ENCODE results near the gene CTLA4. TPM values are rescaled to one million over a fixed set of nuclear protein-coding genes. Genes with fewer than 3 reads are reported as not detected.

CTLA4 gene
- total RNA-seq, 4 donors from 2014 or later, result not detected

DNA sequence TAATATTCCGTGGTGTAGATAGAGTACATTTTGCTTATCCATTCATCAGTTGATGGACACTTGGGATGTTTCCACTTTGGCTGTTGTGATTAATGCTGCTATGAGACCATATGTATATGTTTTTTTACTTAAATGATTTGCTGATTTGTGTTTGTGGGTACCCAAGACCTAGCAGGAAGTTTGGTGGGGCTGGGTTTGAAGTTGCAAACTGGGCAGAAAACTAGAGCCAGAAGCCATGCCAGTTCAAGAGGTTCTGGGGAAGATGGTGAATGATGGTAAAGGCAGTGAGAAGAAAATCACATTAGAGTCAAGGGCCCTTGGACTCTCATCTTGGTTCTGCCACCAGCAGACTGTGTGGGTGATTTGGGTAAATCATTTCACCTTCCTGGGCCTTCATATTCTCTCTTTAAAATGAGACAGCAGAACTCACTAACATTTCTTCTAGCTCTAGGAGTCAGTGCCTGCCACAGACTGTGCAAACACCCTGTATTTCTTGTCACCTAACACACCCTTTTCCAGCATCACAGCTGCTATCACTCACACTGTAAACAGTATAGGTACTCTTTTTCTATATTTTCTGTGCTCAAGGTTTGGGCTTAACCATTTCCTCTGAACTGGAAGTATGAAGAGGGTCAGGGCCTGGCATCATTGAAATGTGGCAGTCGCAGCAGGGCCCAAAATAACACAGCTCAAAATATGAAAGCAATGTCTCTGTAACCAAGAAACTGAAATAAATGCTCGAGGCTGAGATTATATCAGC lies 8.4 kb upstream of the CTLA4 start:
- intact Hi-C loops (cut with DNase I; ENCODE audit: low total_unique reads), result no loop called here

DNA sequence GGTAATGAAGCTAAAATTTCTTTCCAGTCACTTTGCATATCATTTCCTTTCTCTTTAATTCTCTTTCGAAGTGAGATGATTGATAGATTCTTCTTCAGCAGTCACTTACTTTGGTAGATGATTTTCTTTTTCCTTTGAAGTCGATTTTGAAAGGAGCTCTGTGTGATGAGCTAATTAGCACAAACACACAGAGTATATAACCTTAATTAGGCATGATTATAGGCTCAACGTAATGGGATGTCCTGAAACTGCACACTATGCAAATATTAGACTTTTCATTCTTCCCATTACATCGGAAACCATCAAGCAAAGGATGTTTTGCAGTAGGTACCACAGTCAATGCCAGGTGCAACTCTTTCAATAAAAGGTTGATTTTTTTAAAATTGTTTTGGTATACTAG lies 6.4 kb upstream of the CTLA4 start:
- H3K4me1 ChIP-seq, result no peaks in the 10 kb centered on the region
- H3K27me3 ChIP-seq, result no peaks in the 10 kb centered on the region
- no peak overlapping the region for H3K27ac ChIP-seq
- no peaks in the 10 kb centered on the region for H3K36me3 ChIP-seq
- TF ChIP-seq POLR2A (IDR thresholded peaks at IDR 0.05), result no peak
- TF ChIP-seq, protein P1, sequence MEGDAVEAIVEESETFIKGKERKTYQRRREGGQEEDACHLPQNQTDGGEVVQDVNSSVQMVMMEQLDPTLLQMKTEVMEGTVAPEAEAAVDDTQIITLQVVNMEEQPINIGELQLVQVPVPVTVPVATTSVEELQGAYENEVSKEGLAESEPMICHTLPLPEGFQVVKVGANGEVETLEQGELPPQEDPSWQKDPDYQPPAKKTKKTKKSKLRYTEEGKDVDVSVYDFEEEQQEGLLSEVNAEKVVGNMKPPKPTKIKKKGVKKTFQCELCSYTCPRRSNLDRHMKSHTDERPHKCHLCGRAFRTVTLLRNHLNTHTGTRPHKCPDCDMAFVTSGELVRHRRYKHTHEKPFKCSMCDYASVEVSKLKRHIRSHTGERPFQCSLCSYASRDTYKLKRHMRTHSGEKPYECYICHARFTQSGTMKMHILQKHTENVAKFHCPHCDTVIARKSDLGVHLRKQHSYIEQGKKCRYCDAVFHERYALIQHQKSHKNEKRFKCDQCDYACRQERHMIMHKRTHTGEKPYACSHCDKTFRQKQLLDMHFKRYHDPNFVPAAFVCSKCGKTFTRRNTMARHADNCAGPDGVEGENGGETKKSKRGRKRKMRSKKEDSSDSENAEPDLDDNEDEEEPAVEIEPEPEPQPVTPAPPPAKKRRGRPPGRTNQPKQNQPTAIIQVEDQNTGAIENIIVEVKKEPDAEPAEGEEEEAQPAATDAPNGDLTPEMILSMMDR (IDR thresholded peaks at IDR 0.05 in 4 of 5, conservative IDR thresholded peaks at IDR 0.05 in 1 of 5), result no peak
- in situ Hi-C loops (cut with MboI; ENCODE audit: low sequenced_read_pairs in 4 of 4), result no loop called here
- intact Hi-C loops (cut with DNase I; ENCODE audit: low total_unique reads), result no loop called here
- ATAC-seq, result no peak
- H3K4me3 ChIP-seq, result no peak overlapping the region
- no peak for DNase-seq
- no peaks in the 10 kb centered on the region for H3K9me3 ChIP-seq

More for the DNA sequence above, 8.4 kb upstream of the CTLA4 start:
- no peak for DNase-seq
- in situ Hi-C loops (cut with MboI; ENCODE audit: low sequenced_read_pairs in 4 of 4), result no loop called here
- Histone ChIP-seq H3K4me3 (no peak overlapping the region), H3K4me1 (no peaks in the 10 kb centered on the region), H3K9me3 (no peaks in the 10 kb centered on the region), H3K36me3 (no peaks in the 10 kb centered on the region), H3K27me3 (no peaks in the 10 kb centered on the region), H3K27ac (no peak overlapping the region)
- ATAC-seq, result no peak
- TF ChIP-seq, protein P1 (IDR thresholded peaks at IDR 0.05 in 4 of 5, conservative IDR thresholded peaks at IDR 0.05 in 1 of 5), result no peak
- no peak for TF ChIP-seq POLR2A (IDR thresholded peaks at IDR 0.05)

DNA sequence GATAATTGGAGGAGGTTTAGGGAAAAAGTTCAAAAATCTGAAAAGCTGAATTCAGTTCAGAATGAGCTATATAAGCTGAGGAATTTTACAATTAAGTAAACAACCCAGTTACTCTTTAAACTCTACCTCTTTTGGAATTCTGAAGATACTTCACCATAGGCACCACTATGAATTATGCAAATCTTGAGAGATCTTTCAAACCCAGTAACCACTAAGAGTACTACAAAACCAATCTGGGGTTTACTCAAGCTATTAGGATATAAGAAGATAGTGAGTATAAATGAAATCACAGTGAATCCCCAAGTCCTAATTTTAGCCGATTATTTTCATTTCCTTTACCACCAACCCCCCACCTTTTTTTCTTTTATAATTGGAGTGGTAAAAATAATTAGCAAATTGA lies 6.0 kb upstream of the CTLA4 start:
- in situ Hi-C loops (cut with MboI; ENCODE audit: low sequenced_read_pairs in 4 of 4), result no loop called here
- TF ChIP-seq, protein P1 (IDR thresholded peaks at IDR 0.05 in 4 of 5, conservative IDR thresholded peaks at IDR 0.05 in 1 of 5), result no peak
- no peak for TF ChIP-seq POLR2A (IDR thresholded peaks at IDR 0.05)
- H3K27ac ChIP-seq, result no peak overlapping the region
- DNase-seq (no peak), ATAC-seq (no peak)
- no peaks in the 10 kb centered on the region for H3K9me3 ChIP-seq
- no peaks in the 10 kb centered on the region for H3K27me3 ChIP-seq
- no peaks in the 10 kb centered on the region for H3K36me3 ChIP-seq
- intact Hi-C loops (cut with DNase I; ENCODE audit: low total_unique reads), result no loop called here
- no peaks in the 10 kb centered on the region for H3K4me1 ChIP-seq
- H3K4me3 ChIP-seq, result no peak overlapping the region

DNA sequence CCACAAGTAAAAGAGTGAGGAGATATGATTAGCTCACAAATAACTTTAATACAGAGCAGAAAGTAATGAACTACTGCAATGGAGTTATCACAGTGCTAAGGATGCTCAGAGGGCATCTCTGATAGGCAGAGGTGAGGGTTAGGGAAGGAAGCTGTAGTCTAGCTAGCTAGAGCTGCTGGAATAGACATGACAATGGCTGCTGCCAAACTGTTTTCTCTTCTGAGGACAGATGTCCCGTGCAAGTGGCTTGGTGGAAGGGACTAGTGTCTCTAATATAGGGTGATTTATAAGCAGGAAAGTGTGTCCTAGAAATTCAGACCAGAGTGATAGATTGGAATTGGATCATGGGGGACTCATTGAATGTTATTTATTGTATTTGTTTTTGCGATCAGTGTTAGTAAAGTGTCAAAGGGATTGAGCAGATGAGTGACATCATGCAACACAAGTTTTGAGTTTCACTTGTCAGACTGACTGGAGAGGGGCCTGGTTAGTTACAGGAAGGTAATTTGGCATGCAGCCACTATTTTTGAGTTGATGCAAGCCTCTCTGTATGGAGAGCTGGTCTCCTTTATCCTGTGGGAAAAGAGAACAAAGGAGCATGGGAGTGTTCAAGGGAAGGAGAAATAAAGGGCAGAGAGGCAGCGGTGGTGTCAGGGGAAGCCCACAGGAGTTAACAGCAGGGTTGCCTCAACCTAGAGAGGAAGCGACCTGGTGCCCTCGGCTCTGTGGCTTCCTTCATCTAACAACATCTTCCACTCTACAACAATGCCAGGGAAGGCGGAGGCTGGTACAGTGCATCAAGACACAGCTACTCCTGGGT lies 1.9 kb downstream of the CTLA4 start:
- no peaks in the 10 kb centered on the region for H3K36me3 ChIP-seq
- no peak for ATAC-seq
- DNase-seq, result no peak
- H3K4me3 ChIP-seq, result no peak overlapping the region
- TF ChIP-seq, protein P1 (IDR thresholded peaks at IDR 0.05 in 4 of 5, conservative IDR thresholded peaks at IDR 0.05 in 1 of 5), result no peak
- TF ChIP-seq POLR2A (IDR thresholded peaks at IDR 0.05), result no peak
- H3K4me1 ChIP-seq, result no peaks in the 10 kb centered on the region
- no peaks in the 10 kb centered on the region for H3K9me3 ChIP-seq
- no peak overlapping the region for H3K27ac ChIP-seq
- intact Hi-C loops (cut with DNase I; ENCODE audit: low total_unique reads) (no loop called here), in situ Hi-C loops (cut with MboI; ENCODE audit: low sequenced_read_pairs in 4 of 4) (no loop called here)
- no peaks in the 10 kb centered on the region for H3K27me3 ChIP-seq

Data from gastrocnemius medialis (tissue), 4 donors.